Liver (tissue), 3 donors: ENCODE measurements around the gene PALD1.

Source experiments
- EGR1 ChIP-seq, 2 donors: IDR thresholded peaks; 2 replicates each; pipeline ENCODE4 v1.6.1; 2016 to 2018; ENCODE audit warnings: antibody characterized with exemption in 2 of 2, low read depth in 2 of 2
- FOXA1 ChIP-seq: IDR thresholded peaks from 2 replicates; pipeline ENCODE4 v1.6.1; 2016; ENCODE audit warnings: antibody characterized with exemption
- GABPA ChIP-seq, 2 donors: IDR thresholded peaks in 1 of 2; conservative IDR thresholded peaks in 1 of 2; 2 replicates each; pipeline ENCODE4 v1.6.1; 2016; ENCODE audit warnings: antibody characterized with exemption in 2 of 2, mild to moderate bottlenecking in 1 of 2, moderate library complexity in 1 of 2
- RAD21 ChIP-seq, 2 donors: IDR thresholded peaks; 2 replicates each; pipeline ENCODE4 v1.6.1; 2016; ENCODE audit warnings: antibody characterized with exemption in 2 of 2, mild to moderate bottlenecking in 2 of 2
- SP1 ChIP-seq: IDR thresholded peaks from 2 replicates; pipeline ENCODE4 v1.6.1; 2018; ENCODE audit warnings: antibody characterized with exemption, mild to moderate bottlenecking
- TAF1 ChIP-seq: conservative IDR thresholded peaks from 2 replicates; pipeline ENCODE4 v1.6.1; 2016; ENCODE audit warnings: antibody characterized with exemption, mild to moderate bottlenecking
- YY1 ChIP-seq: IDR thresholded peaks from 2 replicates; pipeline ENCODE4 v1.6.1; 2016; ENCODE audit warnings: antibody characterized with exemption, mild to moderate bottlenecking
- TF ChIP-seq, protein P1 (sequence below): fragments of 150-350 bp; IDR thresholded peaks from 2 replicates; pipeline ENCODE4 v1.5.1; 2017; ENCODE audit warnings: improper control_type of control experiment, low read depth, low read length; ENCODE audit not compliant: missing input control
- TF ChIP-seq, protein P2 (sequence below): IDR thresholded peaks from 2 replicates; pipeline ENCODE4 v1.6.1; 2016; ENCODE audit warnings: antibody characterized with exemption, mild to moderate bottlenecking
- TF ChIP-seq, protein P3 (sequence below): IDR thresholded peaks from 2 replicates; pipeline ENCODE4 v1.6.1; 2016; ENCODE audit warnings: antibody characterized with exemption
- TF ChIP-seq, protein P4 (sequence below): IDR thresholded peaks from 2 replicates; pipeline ENCODE4 v1.6.1; 2016; ENCODE audit warnings: antibody characterized with exemption
- donor health status: healthy.
- donor health status: healthy.

DNA sequence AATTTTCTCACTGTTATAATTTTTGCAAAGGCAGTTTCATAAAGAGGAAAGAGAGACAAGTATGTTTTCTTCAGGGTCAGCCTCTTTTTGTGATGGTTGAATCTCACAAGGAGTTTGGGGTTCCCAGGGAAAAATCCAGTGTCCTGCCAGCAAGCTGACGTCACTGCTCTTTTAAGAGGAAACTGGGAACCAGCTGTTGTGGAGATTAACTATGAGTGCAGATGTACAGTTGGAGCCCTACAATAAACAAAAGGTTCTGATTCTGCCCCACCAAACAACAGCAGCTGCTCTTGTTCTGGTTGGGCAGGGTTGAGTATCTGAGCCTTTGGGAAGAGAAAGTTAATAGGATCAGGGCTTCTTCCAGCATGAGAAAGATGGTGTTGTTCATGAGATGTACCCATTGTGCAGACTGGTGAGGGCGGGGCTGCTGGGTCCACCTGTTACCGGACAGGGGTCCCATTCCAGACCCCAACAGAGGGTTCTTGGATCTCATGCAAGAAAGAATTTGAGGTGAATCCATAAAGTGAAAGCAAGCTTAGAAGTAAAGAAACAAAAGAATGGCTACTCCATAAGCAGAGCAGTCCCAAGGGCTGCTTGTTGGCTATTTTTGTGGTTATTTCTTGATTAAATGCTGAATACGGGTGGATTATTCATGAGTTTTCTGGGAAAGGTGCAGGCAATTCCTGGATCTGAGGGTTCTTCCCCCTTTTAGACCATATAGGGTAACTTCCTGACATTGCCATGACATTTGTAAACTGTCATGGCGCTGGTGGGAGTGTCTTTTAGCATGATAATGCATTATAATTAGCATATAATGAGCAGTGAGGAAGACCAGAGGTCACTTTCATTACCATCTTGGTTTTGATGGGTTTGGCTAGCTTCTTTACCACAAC is 111.4 kb downstream of the PALD1 start:
- TF ChIP-seq RAD21 (IDR thresholded peaks at IDR 0.05) (no peak), YY1 (no peak), SP1 (no peak), EGR1 (IDR thresholded peaks at IDR 0.05; ENCODE audit: low read depth in 2 of 2) (no peak), TAF1 (no peak), GABPA (IDR thresholded peaks at IDR 0.05 in 1 of 2, conservative IDR thresholded peaks at IDR 0.05 in 1 of 2) (no peak), FOXA1 (no peak)
- TF ChIP-seq, protein P1, sequence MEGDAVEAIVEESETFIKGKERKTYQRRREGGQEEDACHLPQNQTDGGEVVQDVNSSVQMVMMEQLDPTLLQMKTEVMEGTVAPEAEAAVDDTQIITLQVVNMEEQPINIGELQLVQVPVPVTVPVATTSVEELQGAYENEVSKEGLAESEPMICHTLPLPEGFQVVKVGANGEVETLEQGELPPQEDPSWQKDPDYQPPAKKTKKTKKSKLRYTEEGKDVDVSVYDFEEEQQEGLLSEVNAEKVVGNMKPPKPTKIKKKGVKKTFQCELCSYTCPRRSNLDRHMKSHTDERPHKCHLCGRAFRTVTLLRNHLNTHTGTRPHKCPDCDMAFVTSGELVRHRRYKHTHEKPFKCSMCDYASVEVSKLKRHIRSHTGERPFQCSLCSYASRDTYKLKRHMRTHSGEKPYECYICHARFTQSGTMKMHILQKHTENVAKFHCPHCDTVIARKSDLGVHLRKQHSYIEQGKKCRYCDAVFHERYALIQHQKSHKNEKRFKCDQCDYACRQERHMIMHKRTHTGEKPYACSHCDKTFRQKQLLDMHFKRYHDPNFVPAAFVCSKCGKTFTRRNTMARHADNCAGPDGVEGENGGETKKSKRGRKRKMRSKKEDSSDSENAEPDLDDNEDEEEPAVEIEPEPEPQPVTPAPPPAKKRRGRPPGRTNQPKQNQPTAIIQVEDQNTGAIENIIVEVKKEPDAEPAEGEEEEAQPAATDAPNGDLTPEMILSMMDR, result no peak
- TF ChIP-seq, protein P2, sequence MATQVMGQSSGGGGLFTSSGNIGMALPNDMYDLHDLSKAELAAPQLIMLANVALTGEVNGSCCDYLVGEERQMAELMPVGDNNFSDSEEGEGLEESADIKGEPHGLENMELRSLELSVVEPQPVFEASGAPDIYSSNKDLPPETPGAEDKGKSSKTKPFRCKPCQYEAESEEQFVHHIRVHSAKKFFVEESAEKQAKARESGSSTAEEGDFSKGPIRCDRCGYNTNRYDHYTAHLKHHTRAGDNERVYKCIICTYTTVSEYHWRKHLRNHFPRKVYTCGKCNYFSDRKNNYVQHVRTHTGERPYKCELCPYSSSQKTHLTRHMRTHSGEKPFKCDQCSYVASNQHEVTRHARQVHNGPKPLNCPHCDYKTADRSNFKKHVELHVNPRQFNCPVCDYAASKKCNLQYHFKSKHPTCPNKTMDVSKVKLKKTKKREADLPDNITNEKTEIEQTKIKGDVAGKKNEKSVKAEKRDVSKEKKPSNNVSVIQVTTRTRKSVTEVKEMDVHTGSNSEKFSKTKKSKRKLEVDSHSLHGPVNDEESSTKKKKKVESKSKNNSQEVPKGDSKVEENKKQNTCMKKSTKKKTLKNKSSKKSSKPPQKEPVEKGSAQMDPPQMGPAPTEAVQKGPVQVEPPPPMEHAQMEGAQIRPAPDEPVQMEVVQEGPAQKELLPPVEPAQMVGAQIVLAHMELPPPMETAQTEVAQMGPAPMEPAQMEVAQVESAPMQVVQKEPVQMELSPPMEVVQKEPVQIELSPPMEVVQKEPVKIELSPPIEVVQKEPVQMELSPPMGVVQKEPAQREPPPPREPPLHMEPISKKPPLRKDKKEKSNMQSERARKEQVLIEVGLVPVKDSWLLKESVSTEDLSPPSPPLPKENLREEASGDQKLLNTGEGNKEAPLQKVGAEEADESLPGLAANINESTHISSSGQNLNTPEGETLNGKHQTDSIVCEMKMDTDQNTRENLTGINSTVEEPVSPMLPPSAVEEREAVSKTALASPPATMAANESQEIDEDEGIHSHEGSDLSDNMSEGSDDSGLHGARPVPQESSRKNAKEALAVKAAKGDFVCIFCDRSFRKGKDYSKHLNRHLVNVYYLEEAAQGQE, result no peak
- TF ChIP-seq, protein P3, sequence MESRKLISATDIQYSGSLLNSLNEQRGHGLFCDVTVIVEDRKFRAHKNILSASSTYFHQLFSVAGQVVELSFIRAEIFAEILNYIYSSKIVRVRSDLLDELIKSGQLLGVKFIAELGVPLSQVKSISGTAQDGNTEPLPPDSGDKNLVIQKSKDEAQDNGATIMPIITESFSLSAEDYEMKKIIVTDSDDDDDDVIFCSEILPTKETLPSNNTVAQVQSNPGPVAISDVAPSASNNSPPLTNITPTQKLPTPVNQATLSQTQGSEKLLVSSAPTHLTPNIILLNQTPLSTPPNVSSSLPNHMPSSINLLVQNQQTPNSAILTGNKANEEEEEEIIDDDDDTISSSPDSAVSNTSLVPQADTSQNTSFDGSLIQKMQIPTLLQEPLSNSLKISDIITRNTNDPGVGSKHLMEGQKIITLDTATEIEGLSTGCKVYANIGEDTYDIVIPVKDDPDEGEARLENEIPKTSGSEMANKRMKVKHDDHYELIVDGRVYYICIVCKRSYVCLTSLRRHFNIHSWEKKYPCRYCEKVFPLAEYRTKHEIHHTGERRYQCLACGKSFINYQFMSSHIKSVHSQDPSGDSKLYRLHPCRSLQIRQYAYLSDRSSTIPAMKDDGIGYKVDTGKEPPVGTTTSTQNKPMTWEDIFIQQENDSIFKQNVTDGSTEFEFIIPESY, result no peak
- TF ChIP-seq, protein P4, sequence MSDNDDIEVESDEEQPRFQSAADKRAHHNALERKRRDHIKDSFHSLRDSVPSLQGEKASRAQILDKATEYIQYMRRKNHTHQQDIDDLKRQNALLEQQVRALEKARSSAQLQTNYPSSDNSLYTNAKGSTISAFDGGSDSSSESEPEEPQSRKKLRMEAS, result no peak
